H1 (cell line): Measurements from ENCODE around the gene GRM5. TPM values are rescaled to one million over a fixed set of nuclear protein-coding genes. Genes with fewer than 3 reads are reported as not detected.
"Not testable (repeated sequence)": the region's sequence is repeated elsewhere in the genome, so short reads cannot be mapped to it uniquely, and the experiment has no call there.

Experiments
- CTCF ChIA-PET: fragments of 300-600 bp; sonication (Branson Sonifier 250); formaldehyde crosslinking; loops from one replicate; lab custom pipeline; 2021; ENCODE audit not compliant: partially characterized antibody; lab: Charles Lee
- POLR2A ChIA-PET: fragments of 300-600 bp; sonication (Branson Sonifier 250); formaldehyde crosslinking; loops from one replicate; lab custom pipeline; 2021; ENCODE audit warnings: inconsistent platforms; ENCODE audit not compliant: partially characterized antibody; lab: Charles Lee
- DNase-seq, 2 experiments: peaks; one replicate each; pipeline versions ENCODE4 v3.0.0 to v3.0.0-alpha.2; 2010 to 2022; ENCODE audit warnings: low spot score in 2 of 2, low read depth in 1 of 2, mixed read lengths in 1 of 2
- FAIRE-seq: peaks from 2 replicates; lab custom pipeline; 2011; peaks lifted over from hg19 to GRCh38; lab: Jason Lieb, UNC
- H2AFZ ChIP-seq: 2 replicates; pipeline ENCODE4 v1.8.1; 2012; ENCODE audit warnings: low read length, inconsistent platforms
- H2AK5ac ChIP-seq: 2 replicates; pipeline ENCODE4 v1.6.1; 2013; ENCODE audit warnings: low read depth, low read length
- H2BK120ac ChIP-seq: replicated peaks from 2 replicates; pipeline ENCODE3; 2013; ENCODE audit warnings: low read depth, low read length, inconsistent platforms
- H2BK12ac ChIP-seq: 2 replicates; pipeline ENCODE4 v1.6.1; 2013; ENCODE audit warnings: low read depth, low read length
- H2BK15ac ChIP-seq: 2 replicates; pipeline ENCODE4 v1.6.1; 2013; ENCODE audit warnings: low read length
- H2BK20ac ChIP-seq: 2 replicates; pipeline ENCODE4 v1.6.1; 2013; ENCODE audit warnings: low read length
- H2BK5ac ChIP-seq: 2 replicates; pipeline ENCODE4 v1.6.1; 2013; ENCODE audit warnings: low read depth, low read length
- H3K14ac ChIP-seq: 2 replicates; pipeline ENCODE4 v1.6.1; 2013; ENCODE audit warnings: inconsistent platforms; ENCODE audit not compliant: insufficient read length
- H3K18ac ChIP-seq: 2 replicates; pipeline ENCODE4 v1.6.1; 2013; ENCODE audit warnings: low read length; ENCODE audit errors: extremely low read depth
- H3K23ac ChIP-seq: 2 replicates; pipeline ENCODE4 v1.6.1; 2013; ENCODE audit warnings: inconsistent platforms; ENCODE audit not compliant: insufficient read length
- H3K23me2 ChIP-seq: 2 replicates; pipeline ENCODE4 v1.6.1; 2013; ENCODE audit warnings: low read depth, low read length
- H3K27ac ChIP-seq: 2 replicates; pipeline ENCODE4 v1.6.1; 2011; ENCODE audit warnings: low read depth, low read length, inconsistent platforms
- H3K27me3 ChIP-seq, 4 experiments: replicated peaks in 1 of 4; 1 replicate in 1 of 4; 2 replicates in 3 of 4; pipeline versions ENCODE4 v1.6.1 to v1.8.1; 2011 to 2013; ENCODE audit warnings: low read length in 3 of 4, mild to moderate bottlenecking in 3 of 4, inconsistent platforms in 2 of 4, mixed read lengths in 2 of 4, moderate library complexity in 1 of 4; ENCODE audit not compliant: control insufficient read depth in 3 of 4, insufficient read depth in 3 of 4; ENCODE audit errors: extremely low read depth in 1 of 4
- H3K36me3 ChIP-seq, 4 experiments: 2 replicates each; pipeline versions ENCODE4 v1.6.1 to v1.8.1; 2011 to 2013; ENCODE audit warnings: mild to moderate bottlenecking in 4 of 4, low read length in 3 of 4, moderate library complexity in 2 of 4, control low read depth in 1 of 4, inconsistent platforms in 1 of 4; ENCODE audit not compliant: insufficient read depth in 4 of 4, control insufficient read depth in 2 of 4
- H3K4ac ChIP-seq: replicated peaks from 2 replicates; pipeline ENCODE3; 2013; ENCODE audit warnings: low read length, low read depth, mixed read lengths, inconsistent platforms; ENCODE audit not compliant: insufficient read length
- H3K4me1 ChIP-seq, 4 experiments: replicated peaks in 1 of 4; 1 replicate in 1 of 4; 2 replicates in 3 of 4; pipeline versions ENCODE4 v1.6.1 to v1.8.1; 2011 to 2013; ENCODE audit warnings: low read length in 3 of 4, inconsistent platforms in 2 of 4, mixed read lengths in 1 of 4; ENCODE audit not compliant: insufficient read depth in 4 of 4, control insufficient read depth in 3 of 4
- H3K4me2 ChIP-seq, 2 experiments: 2 replicates each; pipeline versions ENCODE4 v1.6.1 to v1.8.1; 2011 to 2013; ENCODE audit warnings: low read depth in 2 of 2, low read length in 2 of 2, control low read depth in 1 of 2, inconsistent platforms in 1 of 2, mild to moderate bottlenecking in 1 of 2; ENCODE audit not compliant: insufficient read depth in 1 of 2
- H3K4me3 ChIP-seq, 4 experiments: fragments of 200-600, 300-600 bp in 1 of 4; sonication (generic), shearing (Covaris generic), sonication (Bioruptor Twin) in 1 of 4; 2 replicates each; pipeline versions ENCODE4 v1.5.1 to v1.8.1; 2011 to 2016; ENCODE audit warnings: low read length in 4 of 4, low read depth in 3 of 4, control low read depth in 2 of 4, inconsistent platforms in 2 of 4, mild to moderate bottlenecking in 2 of 4, mixed read lengths in 1 of 4, moderate library complexity in 1 of 4; ENCODE audit not compliant: insufficient read depth in 2 of 4; ENCODE audit errors: extremely low read depth in 1 of 4
- H3K56ac ChIP-seq: replicated peaks from 2 replicates; pipeline ENCODE3; 2013; ENCODE audit warnings: low read depth, mild to moderate bottlenecking, mixed read lengths, low read length, inconsistent platforms; ENCODE audit not compliant: insufficient read length
- H3K79me1 ChIP-seq: 2 replicates; pipeline ENCODE4 v1.6.1; 2013; ENCODE audit warnings: low read depth, low read length, control low read depth
- H3K79me2 ChIP-seq, 2 experiments: 2 replicates each; pipeline versions ENCODE4 v1.6.1 to v1.8.1; 2012 to 2013; ENCODE audit warnings: low read length in 2 of 2, mild to moderate bottlenecking in 2 of 2, inconsistent platforms in 1 of 2; ENCODE audit not compliant: insufficient read depth in 2 of 2, control insufficient read depth in 1 of 2
- H3K9ac ChIP-seq, 4 experiments: replicated peaks in 1 of 4; 1 replicate in 1 of 4; 2 replicates in 3 of 4; pipeline versions ENCODE4 v1.6.1 to v1.8.1; 2011 to 2013; ENCODE audit warnings: low read depth in 3 of 4, low read length in 3 of 4, control low read depth in 2 of 4, mild to moderate bottlenecking in 2 of 4, moderate library complexity in 2 of 4, inconsistent platforms in 1 of 4; ENCODE audit errors: extremely low read depth in 1 of 4
- H3K9me3 ChIP-seq, 2 experiments: 2 replicates each; pipeline versions ENCODE4 v1.6.1 to v1.8.1; 2012 to 2013; ENCODE audit warnings: mild to moderate bottlenecking in 2 of 2, moderate library complexity in 2 of 2, control low read depth in 1 of 2, inconsistent platforms in 1 of 2, low read depth in 1 of 2, low read length in 1 of 2, mixed read lengths in 1 of 2; ENCODE audit not compliant: insufficient read depth in 2 of 2
- H4K20me1 ChIP-seq, 2 experiments: replicated peaks in 1 of 2; 2 replicates each; pipeline versions ENCODE3 to v1.8.1; 2011 to 2013; ENCODE audit warnings: inconsistent platforms in 2 of 2, low read length in 2 of 2, mild to moderate bottlenecking in 1 of 2; ENCODE audit not compliant: insufficient read depth in 2 of 2, control insufficient read depth in 1 of 2
- H4K5ac ChIP-seq: 2 replicates; pipeline ENCODE4 v1.6.1; 2013; ENCODE audit warnings: low read length, low read depth, mixed read lengths, inconsistent platforms; ENCODE audit not compliant: insufficient read length
- H4K8ac ChIP-seq: 2 replicates; pipeline ENCODE4 v1.8.0; 2013; ENCODE audit warnings: mild to moderate bottlenecking, moderate library complexity, low read length, inconsistent platforms; ENCODE audit not compliant: insufficient read depth; ENCODE audit errors: extremely low read depth
- H4K91ac ChIP-seq: replicated peaks from 2 replicates; pipeline ENCODE3; 2013; ENCODE audit warnings: low read length, mixed read lengths, inconsistent platforms; ENCODE audit not compliant: insufficient read length
- CBX5 ChIP-seq: fragments of 300-800, 300-1000 bp; sonication (generic); IDR thresholded peaks from 2 replicates; pipeline ENCODE4 v1.7.1; 2016; ENCODE audit warnings: antibody characterized with exemption, low read length, low read depth
- CEBPB ChIP-seq: IDR thresholded peaks from 2 replicates; pipeline ENCODE4 v1.6.1; 2012; ENCODE audit warnings: low read depth, low read length
- WGBS, 2 experiments: shearing (Covaris generic) in 1 of 2; methylation state at CpG; one replicate each; pipeline versions ENCODE4 v1.1.6 to v1.1.7; 2013 to 2015; ENCODE audit warnings: low lambda C conversion rate in 2 of 2, mixed read lengths in 2 of 2, inconsistent platforms in 1 of 2, low coverage in 1 of 2, missing lambda C conversion rate in 1 of 2; ENCODE audit not compliant: insufficient replicate concordance in 2 of 2, insufficient coverage in 1 of 2, insufficient read length in 1 of 2; ENCODE audit errors: extremely low coverage in 1 of 2, missing lambda C conversion rate in 1 of 2; 5-methylcytosine and 5-hydroxymethylcytosine counted together
- polyA plus RNA-seq, 7 experiments: library from polyadenylated mRNA; depleted of rRNA in 3 of 7; stranded (reverse) in 5 of 7; unstranded in 2 of 7; fragments of >200 nt in 5 of 7; fragments of 200-250 nt in 2 of 7; gene quantifications; 1 replicate in 5 of 7; 2 replicates in 1 of 7; 4 replicates in 1 of 7; pipeline versions ENCODE4 v1.2.1 to v1.2.3, GENCODE V29; 2011 to 2013; ENCODE audit warnings: missing spikeins in 2 of 7, mixed read lengths in 2 of 7
- total RNA-seq: library from RNA; stranded (reverse); fragmentation: NEBNext Ultra II Directional; extraction: Animal tissue kit (Norgen Biotek cat#: 25700); gene quantifications from 2 replicates; pipeline ENCODE4 v1.2.1, GENCODE V29; 2021

GRM5 gene
- total and polyA plus RNA-seq, 2 of the 8 experiments (the other 6 are each of a cell fraction or from before 2014, with no cell fraction given): 0.15 to 0.43 TPM

DNA sequence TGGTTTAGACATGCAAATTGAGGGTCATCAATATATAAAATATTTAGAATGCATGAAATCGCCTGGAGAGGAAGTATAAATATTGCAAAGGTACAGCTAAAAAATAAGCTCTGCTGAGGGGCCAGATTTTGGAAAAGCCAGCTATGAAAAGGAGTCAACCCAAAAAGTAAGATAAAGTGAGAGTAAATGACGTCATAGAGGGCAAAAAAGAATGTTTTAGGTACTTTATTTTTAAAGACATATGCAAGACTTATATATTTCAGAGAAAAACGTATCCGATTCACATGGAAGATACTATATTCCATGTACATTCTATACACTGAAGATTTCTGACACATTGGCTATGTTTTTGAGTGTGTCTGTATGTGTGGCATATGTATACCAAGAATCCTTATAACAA lies 13.6 kb downstream of the GRM5 start (continued):
- TF ChIP-seq CEBPB (no peak), CBX5 (no peak)

DNA sequence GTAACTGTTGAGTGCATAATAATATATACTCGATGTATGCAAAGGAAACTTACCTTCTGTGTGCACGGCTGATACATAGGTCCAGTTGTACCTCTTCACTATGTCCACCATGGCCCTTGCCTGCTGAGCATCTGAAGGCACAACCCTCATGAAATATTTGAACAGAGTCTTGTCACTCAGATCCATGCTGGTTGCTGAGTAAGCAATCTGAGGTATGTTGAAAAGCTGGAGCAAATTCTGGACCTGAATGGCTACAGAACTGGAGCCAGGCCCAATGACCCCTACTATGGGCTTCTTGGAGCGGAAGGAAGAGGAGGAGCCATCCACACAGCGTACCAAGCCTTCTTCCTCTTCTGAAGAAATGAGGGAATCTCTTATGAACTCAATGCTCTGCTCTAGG lies 18.6 kb downstream of the GRM5 start:
- H4K91ac ChIP-seq, H3K14ac ChIP-seq, H4K5ac ChIP-seq, H2BK20ac ChIP-seq, CTCF ChIA-PET, H3K27ac ChIP-seq, H4K20me1 ChIP-seq, POLR2A ChIA-PET, H3K56ac ChIP-seq, H3K36me3 ChIP-seq, H3K27me3 ChIP-seq, H2BK15ac ChIP-seq, H4K8ac ChIP-seq, H3K4me1 ChIP-seq, H2AK5ac ChIP-seq, H2BK120ac ChIP-seq, H2AFZ ChIP-seq, H3K9ac ChIP-seq, H3K23me2 ChIP-seq, H3K4me2 ChIP-seq, H2BK5ac ChIP-seq, H3K9me3 ChIP-seq, FAIRE-seq, H3K18ac ChIP-seq, H2BK12ac ChIP-seq, H3K79me2 ChIP-seq, DNase-seq, H3K79me1 ChIP-seq, H3K4me3 ChIP-seq, H3K23ac ChIP-seq, H3K4ac ChIP-seq: not testable (repeated sequence)
- 90% methylated on average over 4 of the region's 4 CpGs; no CpG with 5 or more reads in 1 of the 2 experiments for WGBS, 2 experiments
